SH-SY5Y (cell line): ENCODE measurements around the gene MAGI2.

ENCODE experiments used
- GATA2 ChIP-seq: IDR thresholded peaks from 2 replicates; pipeline ENCODE4 v1.6.1; 2011; ENCODE audit warnings: mild to moderate bottlenecking, low read depth, low read length
- GATA3 ChIP-seq: IDR thresholded peaks from 2 replicates; pipeline ENCODE4 v1.6.1; 2011; ENCODE audit warnings: low read depth, mild to moderate bottlenecking, low read length, moderate library complexity

Gene MAGI2

DNA sequence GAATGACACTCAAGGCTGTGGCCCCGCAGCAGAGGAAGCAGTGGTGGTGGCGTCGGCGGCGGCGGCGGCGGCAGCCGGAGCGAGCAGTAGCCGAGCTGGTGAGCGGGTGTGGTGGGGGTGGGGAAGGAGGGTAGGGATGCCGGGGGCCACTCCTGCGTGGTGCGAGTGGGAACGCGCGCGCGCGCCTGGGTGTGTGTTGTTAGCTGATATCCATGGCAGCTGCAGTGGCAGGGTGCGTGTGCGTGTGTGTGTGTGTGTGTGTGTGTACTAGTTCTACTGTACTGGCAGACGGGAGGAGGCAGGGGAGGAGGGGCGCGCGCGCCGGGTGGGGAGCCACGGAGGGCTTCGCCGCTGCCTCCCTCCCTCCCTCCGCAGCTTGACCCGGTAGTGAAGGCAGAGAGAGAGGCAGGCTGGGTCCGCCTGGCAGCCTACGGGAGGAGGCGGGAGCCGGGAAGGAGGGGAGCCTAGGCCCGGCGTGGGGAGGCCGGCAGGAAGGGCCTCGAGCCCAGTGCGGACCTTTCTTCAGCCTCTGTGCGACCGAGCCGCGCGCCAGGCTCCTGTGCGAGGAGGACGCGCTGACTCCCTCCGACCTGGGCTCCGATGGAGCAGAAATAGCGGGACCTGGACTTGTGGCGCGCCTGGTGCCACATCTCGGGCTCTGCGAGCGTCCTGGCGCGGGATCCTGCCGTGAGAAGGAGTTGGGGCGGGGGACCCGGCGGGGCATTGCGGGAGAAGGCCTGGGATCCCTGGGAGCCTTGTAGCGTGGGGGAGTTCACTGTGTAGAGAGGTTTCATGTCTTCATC, at the start of gene MAGI2:
Gene MAGI2, minus strand, starts transcription at position 110 of the 803 bp plus-strand sequence. CDS start 347 bp downstream, outside the sequence.
- no peak for TF ChIP-seq GATA3
- TF ChIP-seq GATA2, result no peak; the same call in 1 of the 2 replicates

- TF ChIP-seq GATA3 (no peak), GATA2 (no peak)
These were observed 48.7 kb upstream of the MAGI2 start for GRCh38 chr7:79502151-79502550.

- TF ChIP-seq GATA3 (no peak), GATA2 (no peak)
These were observed 47.3 kb upstream of the MAGI2 start for GRCh38 chr7:79500759-79501158.

DNA sequence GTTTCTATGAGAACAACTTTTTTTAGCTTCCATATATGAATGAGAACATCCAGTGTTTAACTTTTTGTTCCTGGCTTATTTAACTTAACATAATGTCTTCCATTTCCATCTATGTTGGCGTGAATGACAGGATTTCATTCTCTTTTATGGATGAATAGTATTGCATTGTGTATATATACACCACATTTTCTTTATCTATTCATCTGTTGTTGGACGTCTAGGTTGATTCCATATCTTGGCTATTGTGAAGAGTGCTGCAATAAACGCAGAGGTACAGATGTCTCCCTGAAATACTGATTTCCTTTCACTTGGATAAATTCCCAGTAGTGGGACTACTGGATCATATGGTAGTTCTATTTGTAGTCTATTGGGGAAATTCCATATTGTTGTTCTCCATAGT, 44.3 kb upstream of the MAGI2 start:
- TF ChIP-seq GATA2 (no peak), GATA3 (no peak)

DNA sequence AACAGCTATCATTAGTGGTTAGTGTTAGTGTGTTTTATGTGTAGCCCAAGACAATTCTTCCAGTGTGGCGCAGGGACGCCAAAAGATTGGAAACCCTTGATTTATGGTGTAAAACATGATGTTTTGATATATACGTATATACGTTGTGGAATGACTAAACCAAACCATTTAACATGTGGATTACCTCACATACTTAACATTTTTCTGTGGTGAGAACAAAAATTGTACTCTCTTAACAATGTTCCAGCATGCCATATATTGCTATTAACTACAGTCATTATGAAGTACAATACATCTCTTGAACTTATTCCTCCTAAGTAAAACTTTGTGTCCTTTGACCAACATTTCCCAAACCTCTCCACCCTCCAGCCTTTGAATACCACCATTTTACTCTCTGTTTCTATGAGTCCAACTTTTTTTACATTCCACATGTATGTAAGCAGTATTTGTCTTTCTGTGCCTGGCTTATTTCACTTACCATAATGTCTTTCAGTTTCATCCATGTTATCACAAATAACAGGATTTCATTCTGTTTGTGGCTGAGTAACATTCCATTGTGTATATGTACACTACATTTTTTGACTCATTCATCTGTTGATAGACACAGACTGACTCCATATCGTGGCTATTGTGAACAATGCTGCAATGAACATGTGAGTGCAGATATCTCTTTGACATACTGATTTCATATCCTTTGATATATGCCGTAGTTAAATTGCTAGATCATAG, 42.2 kb upstream of the MAGI2 start:
- TF ChIP-seq GATA2 (no peak), GATA3 (no peak)

GRCh38 chr7:79494046-79494445, 40.6 kb upstream of the MAGI2 start:
- TF ChIP-seq GATA2, result no peak
- no peak for TF ChIP-seq GATA3

DNA sequence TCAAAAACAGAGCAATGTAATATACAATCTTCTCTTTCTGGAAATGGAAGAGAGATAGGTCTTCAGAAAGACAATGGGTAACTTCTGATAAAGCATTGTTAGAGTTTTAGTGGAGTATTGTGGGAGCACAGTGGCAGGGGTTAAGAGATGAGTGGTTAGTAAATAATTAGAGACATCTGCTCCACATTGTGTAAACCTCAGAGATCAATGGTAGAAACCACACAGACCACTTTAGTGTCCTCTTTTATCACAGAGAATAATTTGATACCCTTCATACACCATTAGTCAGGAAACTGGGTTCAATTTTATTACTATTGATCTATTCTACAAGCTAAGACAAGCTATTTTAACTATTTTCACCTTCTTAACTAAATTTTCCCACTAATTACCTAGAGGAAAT, 35.9 kb upstream of the MAGI2 start:
- TF ChIP-seq GATA2 (no peak), GATA3 (no peak)

- no peak for TF ChIP-seq GATA2
- TF ChIP-seq GATA3, result no peak
These were observed 24.9 kb upstream of the MAGI2 start for GRCh38 chr7:79478386-79478785.

- TF ChIP-seq GATA3, result no peak
- no peak for TF ChIP-seq GATA2
These were observed 22.0 kb upstream of the MAGI2 start for GRCh38 chr7:79475455-79475854.

DNA sequence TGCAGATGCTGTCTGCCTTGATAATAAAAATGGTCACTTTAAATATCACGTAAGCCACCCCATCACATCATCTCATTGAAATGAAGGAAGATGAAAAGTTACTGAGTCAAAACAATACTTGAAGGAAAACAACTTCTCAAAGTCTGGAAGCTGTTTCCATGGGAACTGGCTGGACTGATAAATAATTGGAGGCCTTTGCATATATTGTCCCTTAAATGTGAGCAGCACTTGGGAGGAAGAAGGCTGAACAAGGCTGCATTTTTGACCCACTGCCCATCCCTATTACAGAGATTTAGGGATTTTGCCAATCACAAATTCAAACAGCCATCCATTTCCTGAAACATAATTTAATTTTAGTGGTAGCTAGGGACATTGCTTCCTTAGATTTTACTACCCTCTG, 18.2 kb upstream of the MAGI2 start:
- TF ChIP-seq GATA2, result no peak
- no peak for TF ChIP-seq GATA3

DNA sequence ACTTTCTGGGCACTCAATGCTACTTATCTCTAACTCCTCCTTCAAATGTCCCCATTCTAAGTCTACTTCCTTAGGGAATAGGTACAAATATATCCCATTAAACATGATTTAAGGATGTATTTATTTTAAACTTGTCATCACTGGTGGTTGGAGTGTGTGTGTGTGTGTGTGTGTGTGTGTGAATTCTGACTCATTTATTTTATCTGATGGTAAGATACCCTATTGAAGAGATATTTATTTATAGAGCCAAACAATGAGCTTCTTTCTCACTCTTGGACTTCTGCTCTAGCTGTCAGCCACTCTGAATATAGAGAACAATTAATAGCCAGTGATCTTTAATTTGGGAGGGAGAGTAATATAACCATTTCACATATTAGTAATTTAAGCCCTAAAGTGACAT, 17.8 kb upstream of the MAGI2 start:
- TF ChIP-seq GATA3 (no peak), GATA2 (no peak)

- no peak for TF ChIP-seq GATA3
- TF ChIP-seq GATA2, result no peak
These were observed 12.1 kb upstream of the MAGI2 start for GRCh38 chr7:79465551-79465950.

DNA sequence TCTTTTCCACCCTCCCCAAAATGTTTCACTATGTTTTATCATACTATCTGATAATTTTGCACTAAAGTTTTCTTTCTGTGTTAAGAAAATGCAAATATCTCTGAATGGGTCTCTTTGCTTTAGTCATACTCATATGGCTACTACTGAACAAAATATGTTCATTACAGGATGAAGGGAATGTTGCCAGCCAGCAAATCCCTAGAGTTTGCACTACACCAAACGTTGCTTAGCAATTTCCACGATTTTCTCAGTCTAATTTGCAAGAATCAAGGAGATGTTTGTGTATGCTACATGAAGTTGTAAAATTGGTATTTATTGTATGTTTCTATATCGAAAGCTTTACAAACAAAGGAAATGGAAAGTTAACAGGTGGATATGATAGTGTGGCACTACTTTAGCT, 10.6 kb upstream of the MAGI2 start:
- no peak for TF ChIP-seq GATA2
- no peak for TF ChIP-seq GATA3

- TF ChIP-seq GATA3 (no peak), GATA2 (no peak)
These were observed 8.9 kb upstream of the MAGI2 start for GRCh38 chr7:79462390-79462789.

- no peak for TF ChIP-seq GATA2
- TF ChIP-seq GATA3, result no peak
These were observed 8.2 kb upstream of the MAGI2 start for GRCh38 chr7:79461660-79462059.
